ENCODE measurements around the gene NPPC.

GRCh38 chr2:231929961-231930592 lies 3.9 kb upstream of the NPPC start:
- TF ChIP-seq CTCF (tag by site-specific recombination; IDR thresholded peaks at IDR 0.05) (no peak), ZBTB44 (tag by site-specific recombination; IDR thresholded peaks at IDR 0.05) (no peak), ZNF335 (tag by site-specific recombination; conservative IDR thresholded peaks at IDR 0.05) (no peak), KLF1 (tag by site-specific recombination; IDR thresholded peaks at IDR 0.05) (no peak), KLF10 (tag by site-specific recombination; IDR thresholded peaks at IDR 0.05) (no peak), ZNF530 (tag by site-specific recombination; IDR thresholded peaks at IDR 0.05; ENCODE audit: low read depth) (no peak), TRIM28 (IDR thresholded peaks at IDR 0.05; ENCODE audit: borderline replicate concordance, low read length) (no peak), ZNF785 (tag by site-specific recombination; IDR thresholded peaks at IDR 0.05) (no peak), ZNF558 (tag by site-specific recombination; IDR thresholded peaks at IDR 0.05) (no peak), ZNF362 (tag by site-specific recombination; IDR thresholded peaks at IDR 0.05) (no peak)

Measured in HEK293 (cell line).